Measurements from ENCODE around the gene FAH. TPM values are rescaled to one million over a fixed set of nuclear protein-coding genes. Genes with fewer than 3 reads are reported as not detected.
"Not testable (repeated sequence)": the region's sequence is repeated elsewhere in the genome, so short reads cannot be mapped to it uniquely, and the experiment has no call there.

The FAH gene
- polyA plus RNA-seq, 3 donors, result 16.5 to 25.4 (median 24.0) TPM

DNA sequence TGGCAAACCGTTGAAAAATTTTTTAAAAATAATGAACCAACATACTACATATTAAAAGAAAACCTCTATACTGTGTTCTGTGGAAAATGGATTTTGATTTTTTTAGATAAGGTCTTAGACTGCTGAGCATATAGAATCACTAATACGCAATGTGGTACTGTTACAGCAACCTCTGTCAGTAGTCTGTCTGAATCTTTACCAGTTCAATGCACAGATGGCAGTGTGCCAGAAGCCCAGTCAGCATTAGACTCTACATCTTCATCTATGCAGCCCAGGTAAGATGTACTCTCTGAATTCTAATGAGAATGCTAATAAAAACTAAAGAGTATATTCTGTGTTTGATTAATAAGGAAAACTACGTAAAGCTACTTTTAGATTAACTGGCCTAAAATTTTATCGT, 31.3 kb upstream of the FAH start:
- Mint-ChIP-seq H3K4me1 (peaks cover 10% of the 10 kb centered on the region), H3K27ac (no peak overlapping the region), H3K4me3 (no peak overlapping the region), H3K9me3 (peaks cover 0 to 2% (median 0%) of the 10 kb centered on the region in 7 donors), H3K27me3 (ENCODE audit: low read depth in 3 of 3) (peaks cover 0 to 2% (median 0%) of the 10 kb centered on the region in 3 donors), H3K36me3 (peaks cover 42 to 50% of the 10 kb centered on the region in 2 donors)
- TF ChIP-seq, protein P1, sequence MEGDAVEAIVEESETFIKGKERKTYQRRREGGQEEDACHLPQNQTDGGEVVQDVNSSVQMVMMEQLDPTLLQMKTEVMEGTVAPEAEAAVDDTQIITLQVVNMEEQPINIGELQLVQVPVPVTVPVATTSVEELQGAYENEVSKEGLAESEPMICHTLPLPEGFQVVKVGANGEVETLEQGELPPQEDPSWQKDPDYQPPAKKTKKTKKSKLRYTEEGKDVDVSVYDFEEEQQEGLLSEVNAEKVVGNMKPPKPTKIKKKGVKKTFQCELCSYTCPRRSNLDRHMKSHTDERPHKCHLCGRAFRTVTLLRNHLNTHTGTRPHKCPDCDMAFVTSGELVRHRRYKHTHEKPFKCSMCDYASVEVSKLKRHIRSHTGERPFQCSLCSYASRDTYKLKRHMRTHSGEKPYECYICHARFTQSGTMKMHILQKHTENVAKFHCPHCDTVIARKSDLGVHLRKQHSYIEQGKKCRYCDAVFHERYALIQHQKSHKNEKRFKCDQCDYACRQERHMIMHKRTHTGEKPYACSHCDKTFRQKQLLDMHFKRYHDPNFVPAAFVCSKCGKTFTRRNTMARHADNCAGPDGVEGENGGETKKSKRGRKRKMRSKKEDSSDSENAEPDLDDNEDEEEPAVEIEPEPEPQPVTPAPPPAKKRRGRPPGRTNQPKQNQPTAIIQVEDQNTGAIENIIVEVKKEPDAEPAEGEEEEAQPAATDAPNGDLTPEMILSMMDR (IDR thresholded peaks at IDR 0.05), result no peak
- H3K36me3 ChIP-seq (replicated peaks in 1 of 2; ENCODE audit: control insufficient read depth in 1 of 2, insufficient read depth in 2 of 2, low read length in 2 of 2), result peaks cover 24 to 57% of the 10 kb centered on the region in 2 donors
- H3K9ac ChIP-seq (ENCODE audit: insufficient read depth, low read length, poor library complexity, severe bottlenecking), result no peak overlapping the region
- intact Hi-C loops (cut with micrococcal nuclease), result no loop called here
- H3K79me2 ChIP-seq (ENCODE audit: insufficient read depth, low read length), result peaks cover 25% of the 10 kb centered on the region
- no peaks in the 10 kb centered on the region for H3K9me3 ChIP-seq (replicated peaks in 1 of 2; ENCODE audit: control insufficient read depth in 1 of 2, insufficient read depth in 1 of 2, low read length in 2 of 2)
- DNase-seq, result no peak
- H2AFZ ChIP-seq (ENCODE audit: insufficient read depth, low read depth, low read length, poor library complexity, severe bottlenecking), result no peak overlapping the region
- no peak overlapping the region for H3K27ac ChIP-seq (ENCODE audit: low read depth in 1 of 2, low read length in 2 of 2)
- no peaks in the 10 kb centered on the region for H3K27me3 ChIP-seq (ENCODE audit: control insufficient read depth in 2 of 2, insufficient read depth in 2 of 2, low read length in 2 of 2)
- H3K4me1 ChIP-seq (ENCODE audit: control insufficient read depth in 1 of 2, insufficient read depth in 2 of 2, low read length in 2 of 2), result peaks cover 0 to 6% of the 10 kb centered on the region in 2 donors
- no CpG with 5 or more reads among the region's 4 CpGs for WGBS (ENCODE audit: insufficient coverage)
- peaks cover 61% of the 10 kb centered on the region for H4K20me1 ChIP-seq (ENCODE audit: insufficient read depth, low read length)
- no peak overlapping the region for H3K4me2 ChIP-seq (replicated peaks; ENCODE audit: extremely low read depth, low read length, poor library complexity, severe bottlenecking)
- H3K4me3 ChIP-seq (replicated peaks in 1 of 3; ENCODE audit: low read depth in 2 of 3, low read length in 3 of 3), result no peak overlapping the region

DNA sequence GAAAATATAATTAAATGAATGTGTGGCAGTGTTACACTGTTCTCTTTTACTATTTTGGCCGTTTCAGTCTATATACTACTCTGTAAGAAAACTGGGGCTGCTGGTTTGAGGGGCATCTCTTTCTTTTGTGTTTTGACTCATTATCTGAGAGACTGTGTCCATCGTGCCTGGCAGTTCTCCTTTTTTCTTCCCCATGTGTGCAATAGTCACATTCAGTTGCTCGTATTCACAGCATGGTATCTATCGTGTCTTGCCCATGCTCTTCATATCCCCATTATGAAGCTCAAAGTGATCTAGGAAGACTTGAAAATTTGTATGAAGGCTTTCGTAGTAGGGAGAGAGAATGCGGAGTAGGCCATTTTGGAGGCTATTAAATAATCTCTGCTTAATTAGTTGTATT, 29.8 kb upstream of the FAH start:
- peaks cover 0 to 6% of the 10 kb centered on the region in 2 donors for H3K4me1 ChIP-seq (ENCODE audit: control insufficient read depth in 1 of 2, insufficient read depth in 2 of 2, low read length in 2 of 2)
- no peak overlapping the region for H3K4me3 Mint-ChIP-seq
- H3K9ac ChIP-seq (ENCODE audit: insufficient read depth, low read length, poor library complexity, severe bottlenecking), result no peak overlapping the region
- no peak overlapping the region for H3K4me2 ChIP-seq (replicated peaks; ENCODE audit: extremely low read depth, low read length, poor library complexity, severe bottlenecking)
- DNase-seq, result peak; percentile 14 to 28 (median 25)
- TF ChIP-seq, protein P1 (IDR thresholded peaks at IDR 0.05), result no peak
- no peaks in the 10 kb centered on the region for H3K9me3 ChIP-seq (replicated peaks in 1 of 2; ENCODE audit: control insufficient read depth in 1 of 2, insufficient read depth in 1 of 2, low read length in 2 of 2)
- no peaks in the 10 kb centered on the region for H3K27me3 ChIP-seq (ENCODE audit: control insufficient read depth in 2 of 2, insufficient read depth in 2 of 2, low read length in 2 of 2)
- no peak overlapping the region for H3K4me3 ChIP-seq (replicated peaks in 1 of 3; ENCODE audit: low read depth in 2 of 3, low read length in 3 of 3)
- H3K4me1 Mint-ChIP-seq, result peaks cover 10% of the 10 kb centered on the region
- H4K20me1 ChIP-seq (ENCODE audit: insufficient read depth, low read length), result peaks cover 47% of the 10 kb centered on the region
- H3K27me3 Mint-ChIP-seq (ENCODE audit: low read depth in 3 of 3), result peaks cover 0 to 2% (median 0%) of the 10 kb centered on the region in 3 donors
- H3K36me3 Mint-ChIP-seq, result peaks cover 42 to 62% of the 10 kb centered on the region in 2 donors
- peaks cover 0 to 2% (median 0%) of the 10 kb centered on the region in 7 donors for H3K9me3 Mint-ChIP-seq
- H3K36me3 ChIP-seq (replicated peaks in 1 of 2; ENCODE audit: control insufficient read depth in 1 of 2, insufficient read depth in 2 of 2, low read length in 2 of 2), result peaks cover 28 to 67% of the 10 kb centered on the region in 2 donors
- intact Hi-C loops (cut with micrococcal nuclease), result no loop called here
- no peak overlapping the region for H2AFZ ChIP-seq (ENCODE audit: insufficient read depth, low read depth, low read length, poor library complexity, severe bottlenecking)
- peak overlapping the region in 3 of 7 donors; percentile 5 to 76 (median 23) for H3K27ac Mint-ChIP-seq
- peaks cover 13% of the 10 kb centered on the region for H3K79me2 ChIP-seq (ENCODE audit: insufficient read depth, low read length)
- WGBS (ENCODE audit: insufficient coverage), result 100% methylated on average over 2 of the region's 6 CpGs
- peak overlapping the region in 1 of 2 donors; percentile 18 for H3K27ac ChIP-seq (ENCODE audit: low read depth in 1 of 2, low read length in 2 of 2)

DNA sequence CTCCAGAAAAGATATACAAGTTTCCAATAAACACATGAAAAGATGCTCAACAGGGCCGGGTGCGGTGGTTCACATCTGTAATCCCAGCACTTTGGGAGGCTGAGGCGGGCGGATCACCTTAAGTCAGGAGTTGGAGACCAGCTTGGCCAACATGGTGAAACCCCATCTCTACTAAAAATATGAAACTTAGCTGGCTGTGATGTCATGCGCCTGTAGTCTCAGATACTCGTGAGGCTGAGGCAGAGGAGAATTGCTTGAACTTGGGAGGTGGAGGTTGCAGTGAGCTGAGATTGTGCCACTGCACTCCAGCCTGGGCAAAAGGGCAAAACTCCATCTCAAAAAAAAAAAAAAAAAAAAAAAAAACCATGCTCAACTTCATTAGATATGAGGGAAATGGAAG, 25.5 kb upstream of the FAH start:
- peaks cover 11% of the 10 kb centered on the region for H4K20me1 ChIP-seq (ENCODE audit: insufficient read depth, low read length)
- H3K9me3 Mint-ChIP-seq; H3K4me1 Mint-ChIP-seq; H2AFZ ChIP-seq (ENCODE audit: insufficient read depth, low read depth, low read length, poor library complexity, severe bottlenecking); DNase-seq; H3K9ac ChIP-seq (ENCODE audit: insufficient read depth, low read length, poor library complexity, severe bottlenecking); H3K4me1 ChIP-seq (ENCODE audit: control insufficient read depth in 1 of 2, insufficient read depth in 2 of 2, low read length in 2 of 2); H3K27ac ChIP-seq (ENCODE audit: low read depth in 1 of 2, low read length in 2 of 2); H3K4me2 ChIP-seq (replicated peaks; ENCODE audit: extremely low read depth, low read length, poor library complexity, severe bottlenecking); H3K27ac Mint-ChIP-seq; H3K27me3 ChIP-seq (ENCODE audit: control insufficient read depth in 2 of 2, insufficient read depth in 2 of 2, low read length in 2 of 2); H3K4me3 Mint-ChIP-seq; H3K79me2 ChIP-seq (ENCODE audit: insufficient read depth, low read length); H3K27me3 Mint-ChIP-seq (ENCODE audit: low read depth in 3 of 3); H3K4me3 ChIP-seq (replicated peaks in 1 of 3; ENCODE audit: low read depth in 2 of 3, low read length in 3 of 3); H3K9me3 ChIP-seq (replicated peaks in 1 of 2; ENCODE audit: control insufficient read depth in 1 of 2, insufficient read depth in 1 of 2, low read length in 2 of 2); intact Hi-C loops (cut with micrococcal nuclease): not testable (repeated sequence)
- H3K36me3 ChIP-seq (replicated peaks in 1 of 2; ENCODE audit: control insufficient read depth in 1 of 2, insufficient read depth in 2 of 2, low read length in 2 of 2), result peaks cover 38 to 90% of the 10 kb centered on the region in 2 donors
- 100% methylated on average over 2 of the region's 6 CpGs for WGBS (ENCODE audit: insufficient coverage)
- H3K36me3 Mint-ChIP-seq, result peaks cover 50 to 79% of the 10 kb centered on the region in 2 donors
